H9 (cell line): ENCODE measurements around the gene NPAT. TPM values are rescaled to one million over a fixed set of nuclear protein-coding genes. Genes with fewer than 3 reads are reported as not detected.

ENCODE experiments used
- DNase-seq: peaks from one replicate; pipeline ENCODE4 v3.0.0-alpha.2; 2017
- H2AFZ ChIP-seq: one replicate; pipeline ENCODE4 v1.6.1; 2013; ENCODE audit warnings: mild to moderate bottlenecking, low read length, control low read depth, moderate library complexity
- H2AK5ac ChIP-seq: 2 replicates; pipeline ENCODE4 v1.6.1; 2013; ENCODE audit warnings: low read length, control low read depth, mixed read lengths; ENCODE audit not compliant: insufficient read length
- H2BK120ac ChIP-seq: one replicate; pipeline ENCODE4 v1.6.1; 2013; ENCODE audit warnings: low read depth, mild to moderate bottlenecking, low read length, control low read depth, inconsistent platforms; ENCODE audit not compliant: poor library complexity, severe bottlenecking
- H2BK12ac ChIP-seq: 2 replicates; pipeline ENCODE4 v1.6.1; 2013; ENCODE audit warnings: low read length, control low read depth, mixed read lengths, low read depth; ENCODE audit not compliant: insufficient read length
- H2BK15ac ChIP-seq: 2 replicates; pipeline ENCODE4 v1.6.1; 2013; ENCODE audit warnings: low read depth, low read length, control low read depth
- H2BK20ac ChIP-seq: one replicate; pipeline ENCODE4 v1.6.1; 2013; ENCODE audit warnings: low read depth, mild to moderate bottlenecking, low read length, control low read depth, inconsistent platforms; ENCODE audit not compliant: poor library complexity, severe bottlenecking
- H2BK5ac ChIP-seq: 2 replicates; pipeline ENCODE4 v1.6.1; 2013; ENCODE audit warnings: low read length, control low read depth, mixed read lengths; ENCODE audit not compliant: insufficient read length
- H3K14ac ChIP-seq: 2 replicates; pipeline ENCODE4 v1.6.1; 2013; ENCODE audit warnings: low read length, control low read depth; ENCODE audit not compliant: insufficient read depth
- H3K18ac ChIP-seq: 2 replicates; pipeline ENCODE4 v1.6.1; 2013; ENCODE audit warnings: low read depth, mild to moderate bottlenecking, mixed read lengths, low read length, control low read depth; ENCODE audit not compliant: insufficient read length
- H3K23ac ChIP-seq: 2 replicates; pipeline ENCODE4 v1.6.1; 2013; ENCODE audit warnings: low read length, control low read depth, mixed read lengths, low read depth; ENCODE audit not compliant: insufficient read length
- H3K23me2 ChIP-seq: 2 replicates; pipeline ENCODE4 v1.6.1; 2013; ENCODE audit warnings: low read depth, mild to moderate bottlenecking, mixed read lengths, low read length, control low read depth; ENCODE audit not compliant: insufficient read length, poor library complexity, severe bottlenecking
- H3K27ac ChIP-seq: 2 replicates; pipeline ENCODE4 v1.5.1; 2013; ENCODE audit warnings: low read length, control low read depth, mixed read lengths, low read depth; ENCODE audit not compliant: insufficient read length
- H3K27me3 ChIP-seq: 2 replicates; pipeline ENCODE4 v1.6.1; 2013; ENCODE audit warnings: low read length, control low read depth, inconsistent platforms; ENCODE audit not compliant: insufficient read depth
- H3K4ac ChIP-seq: 2 replicates; pipeline ENCODE4 v1.6.1; 2013; ENCODE audit warnings: low read depth, mild to moderate bottlenecking, control low read depth, inconsistent platforms, low read length, moderate library complexity
- H3K4me1 ChIP-seq: 2 replicates; pipeline ENCODE4 v1.6.1; 2013; ENCODE audit warnings: low read length, control low read depth, inconsistent platforms; ENCODE audit not compliant: insufficient read depth
- H3K4me2 ChIP-seq: 2 replicates; pipeline ENCODE4 v1.6.1; 2013; ENCODE audit warnings: low read length, control low read depth, mixed read lengths; ENCODE audit not compliant: insufficient read length, insufficient read depth
- H3K56ac ChIP-seq: 2 replicates; pipeline ENCODE4 v1.6.1; 2013; ENCODE audit warnings: low read depth, mild to moderate bottlenecking, mixed read lengths, low read length, control low read depth; ENCODE audit not compliant: insufficient read length
- H3K79me1 ChIP-seq: 2 replicates; pipeline ENCODE4 v1.6.1; 2013; ENCODE audit warnings: low read depth, mild to moderate bottlenecking, moderate library complexity, low read length, control low read depth, inconsistent platforms; ENCODE audit not compliant: insufficient read depth, poor library complexity, severe bottlenecking
- H3K79me2 ChIP-seq: 2 replicates; pipeline ENCODE4 v1.6.1; 2013; ENCODE audit warnings: low read length, control low read depth, inconsistent platforms; ENCODE audit not compliant: insufficient read depth
- H3K9ac ChIP-seq: 2 replicates; pipeline ENCODE4 v1.6.1; 2013; ENCODE audit warnings: low read length, control low read depth, mixed read lengths; ENCODE audit not compliant: insufficient read length; ENCODE audit errors: extremely low read depth
- H3K9me3 ChIP-seq: one replicate; pipeline ENCODE4 v1.6.1; 2013; ENCODE audit warnings: low read depth, low read length, inconsistent platforms; ENCODE audit not compliant: control insufficient read depth
- H3T11ph ChIP-seq: one replicate; pipeline ENCODE4 v1.6.1; 2013; ENCODE audit warnings: mild to moderate bottlenecking, low read length, control low read depth, inconsistent platforms
- H4K20me1 ChIP-seq: one replicate; pipeline ENCODE4 v1.6.1; 2013; ENCODE audit not compliant: control insufficient read depth, insufficient read length, insufficient read depth
- H4K5ac ChIP-seq: 2 replicates; pipeline ENCODE4 v1.6.1; 2013; ENCODE audit warnings: low read depth, mild to moderate bottlenecking, mixed read lengths, low read length, control low read depth; ENCODE audit not compliant: insufficient read length
- H4K8ac ChIP-seq: replicated peaks from 2 replicates; pipeline ENCODE4 v1.6.1; 2013; ENCODE audit warnings: low read length, control low read depth, mixed read lengths, low read depth; ENCODE audit not compliant: insufficient read length
- H4K91ac ChIP-seq: 2 replicates; pipeline ENCODE4 v1.6.1; 2013; ENCODE audit warnings: low read depth, mild to moderate bottlenecking, moderate library complexity, mixed read lengths, low read length, control low read depth; ENCODE audit not compliant: insufficient read length
- H3K27ac Mint-ChIP-seq, 3 experiments: 2 replicates in 2 of 3; 3 replicates in 1 of 3; pipeline ENCODE4 v1.8.0; 2020 to 2021; ENCODE audit warnings: mixed read lengths in 3 of 3, mild to moderate bottlenecking in 1 of 3, moderate library complexity in 1 of 3
- H3K27me3 Mint-ChIP-seq: 2 replicates; pipeline ENCODE4 v1.8.0; 2021; ENCODE audit warnings: low read depth, mild to moderate bottlenecking, moderate library complexity, mixed read lengths
- H3K36me3 Mint-ChIP-seq, 3 experiments: 2 replicates in 2 of 3; 3 replicates in 1 of 3; pipeline ENCODE4 v1.8.0; 2020 to 2021; ENCODE audit warnings: low read depth in 3 of 3, mixed read lengths in 3 of 3; ENCODE audit not compliant: insufficient read depth in 1 of 3
- H3K4me1 Mint-ChIP-seq, 2 experiments: 2 replicates each; pipeline ENCODE4 v1.8.0; 2020; ENCODE audit warnings: mixed read lengths in 2 of 2
- H3K4me3 Mint-ChIP-seq, 2 experiments: 2 replicates in 1 of 2; 3 replicates in 1 of 2; pipeline ENCODE4 v1.8.0; 2020 to 2021; ENCODE audit warnings: mild to moderate bottlenecking in 2 of 2, mixed read lengths in 2 of 2, moderate library complexity in 1 of 2
- H3K9me3 Mint-ChIP-seq, 2 experiments: 2 replicates in 1 of 2; 3 replicates in 1 of 2; pipeline ENCODE4 v1.8.0; 2020; ENCODE audit warnings: mild to moderate bottlenecking in 2 of 2, mixed read lengths in 2 of 2, moderate library complexity in 1 of 2
- CTCF ChIP-seq: fragments of 200-600 bp; sonication (generic); conservative IDR thresholded peaks from 3 replicates; pipeline ENCODE4 v1.8.0; 2021; ENCODE audit warnings: antibody characterized with exemption, mild to moderate bottlenecking
- WGBS: extraction: QIAGEN DNeasy Blood & Tissue Kit; methylation state at CpG from one replicate; pipeline ENCODE4 v1.1.7; 2013; ENCODE audit warnings: missing lambda C conversion rate, low lambda C conversion rate, mixed read lengths; ENCODE audit not compliant: insufficient read length; ENCODE audit errors: extremely low coverage; 5-methylcytosine and 5-hydroxymethylcytosine counted together
- total RNA-seq: library from RNA; stranded (reverse); gene quantifications from 2 replicates; pipeline ENCODE4 v1.2.1, GENCODE V29; 2021

Gene NPAT
- total RNA-seq, 1 experiment from 2014 or later: 22.9 TPM

- H3K79me2 ChIP-seq: peaks cover 31% of the 10 kb centered on the region; the same call in 1 of the 2 replicates
- no peak overlapping the region for H2BK12ac ChIP-seq
- H4K20me1 ChIP-seq: no peaks in the 10 kb centered on the region
- peaks cover 7% of the 10 kb centered on the region for H3K23me2 ChIP-seq
- peak overlapping the region in 1 of 3 experiments; percentile 10; a peak in 1 of 7 replicates for H3K27ac Mint-ChIP-seq
- H3K4ac ChIP-seq: no peak overlapping the region
- no peak overlapping the region for H3K4me2 ChIP-seq
- H3K23ac ChIP-seq: no peak overlapping the region
- H3K4me1 ChIP-seq: no peaks in the 10 kb centered on the region
- no peak overlapping the region for H2BK5ac ChIP-seq
- peaks cover 28 to 29% of the 10 kb centered on the region in 2 experiments for H3K4me1 Mint-ChIP-seq
- no peak overlapping the region for H4K91ac ChIP-seq
- no peaks in the 10 kb centered on the region; a peak in 1 of 5 replicates for H3K9me3 Mint-ChIP-seq
- H3K4me3 Mint-ChIP-seq: no peak overlapping the region
- H3K27me3 Mint-ChIP-seq: no peaks in the 10 kb centered on the region
- no peak overlapping the region for H3K56ac ChIP-seq
- no peak overlapping the region for H3K18ac ChIP-seq
- no peak for TF ChIP-seq CTCF
- H3K27ac ChIP-seq: no peak overlapping the region
- no peak overlapping the region for H2BK20ac ChIP-seq
- H3K9me3 ChIP-seq: no peaks in the 10 kb centered on the region
- no peak overlapping the region for H4K8ac ChIP-seq
- no peak for DNase-seq
- no peak overlapping the region for H2BK15ac ChIP-seq
- no peak overlapping the region for H4K5ac ChIP-seq
- H3K14ac ChIP-seq: no peak overlapping the region
- WGBS: no CpG with 5 or more reads among the region's 4 CpGs
- no peak overlapping the region for H2AFZ ChIP-seq
- no peak overlapping the region for H2BK120ac ChIP-seq
- H2AK5ac ChIP-seq: no peak overlapping the region
- H3K27me3 ChIP-seq: no peaks in the 10 kb centered on the region
- H3T11ph ChIP-seq: no peak overlapping the region
- H3K9ac ChIP-seq: no peak overlapping the region
- H3K79me1 ChIP-seq: peaks cover 2% of the 10 kb centered on the region
- peaks cover 4 to 17% (median 14%) of the 10 kb centered on the region in 3 experiments; a peak in 6 of 7 replicates for H3K36me3 Mint-ChIP-seq
These were observed 5.5 kb downstream of the NPAT start for GRCh38 chr11:108216988-108217387.
